Measurements from ENCODE around the gene USP1. TPM values are rescaled to one million over a fixed set of nuclear protein-coding genes. Genes with fewer than 3 reads are reported as not detected.

Gene USP1
- total RNA-seq, 1 experiment from 2014 or later, result 47.2 TPM

GRCh38 chr1:62429581-62429980 is 7.3 kb upstream of the USP1 start:
- Mint-ChIP-seq H3K27me3 (ENCODE audit: insufficient read depth, unreplicated experiment) (no peaks in the 10 kb centered on the region), H3K4me3 (ENCODE audit: unreplicated experiment) (no peak overlapping the region), H3K27ac (ENCODE audit: low read depth, unreplicated experiment) (no peak overlapping the region), H3K36me3 (ENCODE audit: insufficient read depth, unreplicated experiment) (no peaks in the 10 kb centered on the region), H3K9me3 (ENCODE audit: unreplicated experiment) (no peaks in the 10 kb centered on the region), H3K4me1 (ENCODE audit: insufficient read depth, unreplicated experiment) (peaks cover 4% of the 10 kb centered on the region)
- intact Hi-C loops (cut with micrococcal nuclease), result no loop called here
- CTCF ChIA-PET, result no interaction called here
- no peak for DNase-seq (ENCODE audit: unreplicated experiment)
- BruUV-seq (replicated peaks), result no TSS peak
- TF ChIP-seq CTCF (IDR thresholded peaks at IDR 0.05; ENCODE audit: unreplicated experiment), result no peak
- POLR2A ChIA-PET, result no interaction called here

GRCh38 chr1:62433861-62434617 is 2.8 kb upstream of the USP1 start:
- H3K27me3 Mint-ChIP-seq (ENCODE audit: insufficient read depth, unreplicated experiment), result no peaks in the 10 kb centered on the region
- H3K9me3 Mint-ChIP-seq (ENCODE audit: unreplicated experiment), result no peaks in the 10 kb centered on the region
- CTCF ChIA-PET, result interaction anchor here (1.4 to 2.5 kb wide), 2 partner anchors 258 to 312 kb away, joined by 4 to 18 read pairs; no protein-coding TSS in a partner anchor
- intact Hi-C loops (cut with micrococcal nuclease), result no loop called here
- peaks cover 10% of the 10 kb centered on the region for H3K4me1 Mint-ChIP-seq (ENCODE audit: insufficient read depth, unreplicated experiment)
- no peak for TF ChIP-seq CTCF (IDR thresholded peaks at IDR 0.05; ENCODE audit: unreplicated experiment)
- peak; percentile 13 for DNase-seq (ENCODE audit: unreplicated experiment)
- no TSS peak for BruUV-seq (replicated peaks)
- POLR2A ChIA-PET, result no interaction called here
- H3K36me3 Mint-ChIP-seq (ENCODE audit: insufficient read depth, unreplicated experiment), result peaks cover 7% of the 10 kb centered on the region
- H3K4me3 Mint-ChIP-seq (ENCODE audit: unreplicated experiment), result no peak overlapping the region
- no peak overlapping the region for H3K27ac Mint-ChIP-seq (ENCODE audit: low read depth, unreplicated experiment)

- CTCF ChIA-PET, result interaction anchor here (0.7 to 2.5 kb wide), 3 partner anchors 73 to 312 kb away, joined by 3 to 18 read pairs (median 4); no protein-coding TSS in a partner anchor
- intact Hi-C loops (cut with micrococcal nuclease), result loop anchor here (5.0 kb wide), 1 partner anchor 253 kb away; the partner anchor contains the start of gene DOCK7
- H3K36me3 Mint-ChIP-seq (ENCODE audit: insufficient read depth, unreplicated experiment), result peaks cover 7% of the 10 kb centered on the region
- H3K9me3 Mint-ChIP-seq (ENCODE audit: unreplicated experiment), result no peaks in the 10 kb centered on the region
- no peaks in the 10 kb centered on the region for H3K27me3 Mint-ChIP-seq (ENCODE audit: insufficient read depth, unreplicated experiment)
- H3K4me1 Mint-ChIP-seq (ENCODE audit: insufficient read depth, unreplicated experiment), result peaks cover 10% of the 10 kb centered on the region
- no peak for TF ChIP-seq CTCF (IDR thresholded peaks at IDR 0.05; ENCODE audit: unreplicated experiment)
- POLR2A ChIA-PET, result interaction anchor here (1.3 to 3.1 kb wide), 2 partner anchors 9 to 19 kb away, joined by 4 to 28 read pairs; no protein-coding TSS in a partner anchor
- no peak overlapping the region for H3K27ac Mint-ChIP-seq (ENCODE audit: low read depth, unreplicated experiment)
- BruUV-seq (replicated peaks), result no TSS peak
- H3K4me3 Mint-ChIP-seq (ENCODE audit: unreplicated experiment), result peak overlapping the region; percentile 69
- DNase-seq (ENCODE audit: unreplicated experiment), result no peak
These were observed 2.2 kb upstream of the USP1 start for GRCh38 chr1:62434618-62435001.

- CTCF ChIA-PET, result interaction anchor here (0.6 to 2.5 kb wide), 7 partner anchors 33 to 337 kb away, joined by 3 to 18 read pairs (median 3); no protein-coding TSS in a partner anchor
- DNase-seq (ENCODE audit: unreplicated experiment), result no peak
- no peak for TF ChIP-seq CTCF (IDR thresholded peaks at IDR 0.05; ENCODE audit: unreplicated experiment)
- Mint-ChIP-seq H3K27me3 (ENCODE audit: insufficient read depth, unreplicated experiment) (no peaks in the 10 kb centered on the region), H3K27ac (ENCODE audit: low read depth, unreplicated experiment) (peak overlapping the region; percentile 100), H3K4me1 (ENCODE audit: insufficient read depth, unreplicated experiment) (peaks cover 16% of the 10 kb centered on the region), H3K4me3 (ENCODE audit: unreplicated experiment) (peak overlapping the region; percentile 69), H3K36me3 (ENCODE audit: insufficient read depth, unreplicated experiment) (peaks cover 7% of the 10 kb centered on the region), H3K9me3 (ENCODE audit: unreplicated experiment) (no peaks in the 10 kb centered on the region)
- TSS peak; percentile 90 for BruUV-seq (replicated peaks)
- POLR2A ChIA-PET, result interaction anchor here (0.7 to 3.1 kb wide), 17 partner anchors 8 to 1072 kb away, joined by 3 to 28 read pairs (median 4); no protein-coding TSS in a partner anchor
- intact Hi-C loops (cut with micrococcal nuclease), result loop anchor here (5.0 kb wide), 1 partner anchor 252 kb away; the partner anchor contains the start of gene DOCK7
These were observed 1.4 kb upstream of the USP1 start for GRCh38 chr1:62435231-62436038.
